ENCODE results near the gene HOGA1.

Gene HOGA1

DNA sequence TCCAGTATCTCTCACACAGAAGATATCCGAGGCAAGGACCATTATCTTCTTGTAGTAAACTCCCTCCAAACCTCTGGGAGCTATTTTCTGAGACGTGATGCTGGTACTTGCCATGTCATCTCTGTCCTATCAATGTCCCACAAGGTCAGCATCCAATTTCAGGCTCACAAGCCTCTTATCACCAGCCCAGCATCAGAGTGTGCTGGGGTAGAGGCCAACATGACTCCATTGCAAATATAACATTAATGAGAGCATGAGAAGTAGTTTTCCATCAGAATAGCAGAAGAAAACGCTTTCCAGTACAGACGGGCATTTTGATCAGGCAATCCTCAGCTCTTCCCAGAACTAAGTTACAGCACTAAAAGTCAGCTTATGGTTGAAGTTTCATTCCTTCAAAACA, 43.5 kb downstream of the HOGA1 start:
- TF ChIP-seq, protein P1, sequence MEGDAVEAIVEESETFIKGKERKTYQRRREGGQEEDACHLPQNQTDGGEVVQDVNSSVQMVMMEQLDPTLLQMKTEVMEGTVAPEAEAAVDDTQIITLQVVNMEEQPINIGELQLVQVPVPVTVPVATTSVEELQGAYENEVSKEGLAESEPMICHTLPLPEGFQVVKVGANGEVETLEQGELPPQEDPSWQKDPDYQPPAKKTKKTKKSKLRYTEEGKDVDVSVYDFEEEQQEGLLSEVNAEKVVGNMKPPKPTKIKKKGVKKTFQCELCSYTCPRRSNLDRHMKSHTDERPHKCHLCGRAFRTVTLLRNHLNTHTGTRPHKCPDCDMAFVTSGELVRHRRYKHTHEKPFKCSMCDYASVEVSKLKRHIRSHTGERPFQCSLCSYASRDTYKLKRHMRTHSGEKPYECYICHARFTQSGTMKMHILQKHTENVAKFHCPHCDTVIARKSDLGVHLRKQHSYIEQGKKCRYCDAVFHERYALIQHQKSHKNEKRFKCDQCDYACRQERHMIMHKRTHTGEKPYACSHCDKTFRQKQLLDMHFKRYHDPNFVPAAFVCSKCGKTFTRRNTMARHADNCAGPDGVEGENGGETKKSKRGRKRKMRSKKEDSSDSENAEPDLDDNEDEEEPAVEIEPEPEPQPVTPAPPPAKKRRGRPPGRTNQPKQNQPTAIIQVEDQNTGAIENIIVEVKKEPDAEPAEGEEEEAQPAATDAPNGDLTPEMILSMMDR (IDR thresholded peaks at IDR 0.05; ENCODE audit: insufficient read depth, low read depth, low read length, missing control alignments) = no peak
- H3K4me3 ChIP-seq (ENCODE audit: low read length) = no peak overlapping the region
- no peak for DNase-seq (ENCODE audit: low read depth)

DNA sequence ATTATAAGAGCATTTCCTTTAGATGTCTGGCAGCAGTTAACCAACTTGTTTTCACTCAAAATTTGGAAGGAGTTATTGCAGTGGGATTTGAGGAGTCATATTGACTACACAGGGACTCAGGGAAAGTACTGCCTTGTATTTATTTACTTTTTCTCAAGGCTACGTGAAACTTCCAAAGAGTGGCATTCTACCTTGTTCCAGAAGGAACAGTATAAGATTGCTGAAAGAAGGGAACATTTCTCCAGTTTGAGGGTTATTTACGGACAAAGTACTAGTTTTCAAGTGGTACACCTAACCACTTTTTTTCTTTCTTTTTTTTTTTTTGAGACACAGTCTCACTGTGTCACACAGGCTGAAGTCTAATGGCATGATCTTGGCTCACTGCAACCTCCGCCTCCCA, 44.0 kb downstream of the HOGA1 start:
- H3K4me3 ChIP-seq (ENCODE audit: low read length) = no peak overlapping the region
- TF ChIP-seq, protein P1 (IDR thresholded peaks at IDR 0.05; ENCODE audit: insufficient read depth, low read depth, low read length, missing control alignments) = no peak
- no peak for DNase-seq (ENCODE audit: low read depth)

DNA sequence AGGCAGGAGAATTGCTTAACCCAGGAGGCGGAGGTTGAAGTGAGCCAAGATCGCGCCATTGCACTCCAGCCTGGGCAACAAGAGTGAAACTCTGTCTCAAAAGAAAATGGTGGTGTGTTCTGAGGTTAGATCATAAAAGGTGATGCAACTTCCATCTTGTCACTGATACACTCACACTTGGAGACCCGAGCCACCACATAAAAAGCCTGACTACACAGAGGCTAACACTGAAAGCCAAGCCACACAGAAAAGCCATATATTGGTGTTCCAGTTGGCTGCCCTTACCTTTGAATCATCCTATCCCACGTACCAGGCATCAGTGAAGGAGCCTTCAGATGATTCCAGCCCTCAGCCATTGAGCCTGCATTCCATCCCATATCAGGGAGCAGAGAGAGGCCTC, 45.1 kb downstream of the HOGA1 start:
- H3K4me3 ChIP-seq (ENCODE audit: low read length) = no peak overlapping the region
- DNase-seq (ENCODE audit: low read depth) = no peak
- TF ChIP-seq, protein P1 (IDR thresholded peaks at IDR 0.05; ENCODE audit: insufficient read depth, low read depth, low read length, missing control alignments) = no peak

DNA sequence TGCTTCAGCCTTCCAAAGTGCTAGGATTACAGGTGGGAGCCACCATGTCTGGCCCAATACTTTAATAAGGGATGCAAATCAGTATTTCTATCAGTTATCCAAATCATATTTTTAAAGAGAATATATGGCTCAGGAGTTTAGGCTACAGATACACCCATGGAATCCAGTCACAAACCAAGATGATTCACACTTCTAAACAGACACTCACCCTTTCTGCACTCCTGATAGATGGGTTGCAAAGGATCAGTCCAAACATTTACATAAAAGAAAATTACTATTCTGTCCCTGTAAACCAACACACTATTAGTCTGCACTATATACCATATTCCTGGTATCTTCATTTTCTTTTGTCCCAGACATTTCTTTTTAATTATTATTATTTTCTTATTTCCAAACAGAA, 46.9 kb downstream of the HOGA1 start:
- DNase-seq (ENCODE audit: low read depth) = peak; percentile 39
- H3K4me3 ChIP-seq (ENCODE audit: low read length) = no peak overlapping the region
- TF ChIP-seq, protein P1 (IDR thresholded peaks at IDR 0.05; ENCODE audit: insufficient read depth, low read depth, low read length, missing control alignments) = no peak

DNA sequence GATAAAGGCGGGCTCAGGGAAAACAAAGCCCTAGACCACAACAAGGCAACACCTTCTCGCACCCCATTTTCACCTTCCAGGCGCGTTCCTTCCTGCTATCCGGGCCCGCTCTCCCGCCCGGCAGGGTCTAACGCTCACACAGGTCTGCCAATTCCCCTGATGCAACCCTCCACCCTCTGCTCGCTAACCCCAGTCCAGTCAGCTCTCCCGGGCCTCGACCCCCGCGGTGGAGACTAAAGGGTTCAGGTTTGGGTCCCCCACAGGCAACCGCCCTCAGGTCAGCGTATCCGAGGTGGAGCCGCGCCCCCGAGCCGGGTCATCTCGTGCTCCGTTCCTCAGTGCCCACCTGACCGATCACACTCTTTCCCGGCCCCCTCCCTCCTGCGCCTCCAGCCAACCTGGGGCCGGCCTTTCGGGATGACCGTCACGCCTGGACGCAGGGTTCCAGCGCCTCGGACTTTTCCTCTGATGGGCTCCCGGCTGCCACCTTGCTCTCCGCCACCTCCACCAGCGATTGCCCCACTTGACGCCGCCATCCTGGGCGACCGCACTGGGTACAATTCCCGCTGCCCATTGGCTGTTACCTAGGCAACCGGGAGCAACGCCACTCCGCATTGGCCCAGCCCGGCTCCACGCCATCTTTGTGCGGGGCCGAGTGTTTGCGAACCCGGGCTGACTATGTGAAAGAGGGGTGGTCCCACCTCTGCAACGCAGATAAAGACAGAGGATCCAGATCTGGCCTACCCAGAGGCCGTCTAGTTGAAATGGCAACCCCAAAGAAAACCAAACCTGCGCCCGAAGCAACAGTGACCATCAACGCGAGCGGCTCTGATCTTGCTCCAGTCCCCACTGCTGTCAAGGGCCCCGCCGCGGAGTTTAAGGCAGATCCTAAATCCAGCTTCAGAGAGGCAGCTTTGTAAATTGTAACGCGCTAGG, 49.0 kb downstream of the HOGA1 start, which contains the start of gene MORN4:
Gene MORN4, minus strand, starts transcription at position 552 of the 936 bp plus-strand sequence. CDS start 13,847 bp downstream, outside the sequence.
- DNase-seq (ENCODE audit: low read depth) = peak; percentile 93
- TF ChIP-seq, protein P1 (IDR thresholded peaks at IDR 0.05; ENCODE audit: insufficient read depth, low read depth, low read length, missing control alignments) = no peak
- H3K4me3 ChIP-seq (ENCODE audit: low read length) = peak within 1 kb of the TSS; percentile 77

DNA sequence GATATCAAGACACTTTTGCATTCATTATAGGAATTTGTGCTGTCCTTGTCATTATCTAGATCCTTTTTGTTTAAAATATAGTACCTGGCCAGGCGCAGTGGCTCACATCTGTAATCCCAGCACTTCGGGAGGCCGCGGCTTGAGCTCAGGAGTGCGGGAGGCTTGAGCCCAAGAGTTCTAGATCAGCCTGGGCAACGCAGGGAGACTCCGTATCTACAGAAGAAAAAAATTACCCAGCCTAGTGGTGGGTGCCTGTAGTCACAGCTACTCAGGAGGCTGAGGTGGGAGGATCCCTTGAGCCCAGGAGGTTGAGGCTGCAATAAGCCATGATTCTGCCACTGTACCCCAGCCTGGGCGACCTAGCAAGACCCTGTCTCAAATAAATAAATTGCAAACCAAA, 49.7 kb downstream of the HOGA1 start:
- TF ChIP-seq, protein P1 (IDR thresholded peaks at IDR 0.05; ENCODE audit: insufficient read depth, low read depth, low read length, missing control alignments) = peak; percentile 19
- DNase-seq (ENCODE audit: low read depth) = peak; percentile 29
- peak overlapping the region; percentile 77 for H3K4me3 ChIP-seq (ENCODE audit: low read length)
